Breast epithelium (tissue), 4 donors: ENCODE measurements around the gene RGS7. TPM values are rescaled to one million over a fixed set of nuclear protein-coding genes. Genes with fewer than 3 reads are reported as not detected.

Experiments used
- DNase-seq, 2 donors: peaks; one replicate each; pipeline ENCODE4 v3.0.0-alpha.2; 2019; ENCODE audit warnings: low spot score in 2 of 2
- H3K27ac ChIP-seq, 2 donors: fragments of 200-600 bp; sonication (generic) in 1 of 2; one replicate each; pipeline ENCODE4 v1.5.1; 2016 to 2019; ENCODE audit warnings: mild to moderate bottlenecking in 1 of 2
- H3K27me3 ChIP-seq, 2 donors: fragments of 200-600 bp; sonication (generic) in 1 of 2; one replicate each; pipeline versions ENCODE4 v1.5.1 to v1.6.0; 2017 to 2019; ENCODE audit warnings: control low read depth in 1 of 2, mild to moderate bottlenecking in 1 of 2
- H3K36me3 ChIP-seq: fragments of 200-600 bp; one replicate; pipeline ENCODE4 v1.5.1; 2019
- H3K4me1 ChIP-seq, 2 donors: fragments of 200-600 bp; sonication (generic); one replicate each; pipeline ENCODE4 v1.5.1; 2016 to 2019; ENCODE audit warnings: control low read depth in 1 of 2
- H3K4me3 ChIP-seq, 3 donors: fragments of 200-600 bp; sonication (generic); 1 replicate in 2 of 3; 2 replicates in 1 of 3; pipeline ENCODE4 v1.5.1; 2016 to 2019; ENCODE audit warnings: mild to moderate bottlenecking in 3 of 3, moderate library complexity in 2 of 3
- H3K9me3 ChIP-seq, 2 donors: fragments of 200-600 bp; sonication (generic) in 1 of 2; one replicate each; pipeline ENCODE4 v1.5.1; 2016 to 2019; ENCODE audit warnings: control low read depth in 1 of 2
- POLR2A ChIP-seq: fragments of 450-650 bp; IDR thresholded peaks from one replicate; pipeline ENCODE4 v1.6.1; 2016; ENCODE audit warnings: antibody characterized with exemption, mild to moderate bottlenecking, moderate library complexity
- POLR2AphosphoS5 ChIP-seq, 3 donors: sonication (generic); formaldehyde crosslinking; IDR thresholded peaks; one replicate each; pipeline ENCODE4 v1.6.1; 2017; ENCODE audit warnings: antibody characterized with exemption in 3 of 3
- intact Hi-C: fragments of 100-400 bp; cut with DNase I; formaldehyde crosslinking; loops from one replicate; pipeline ENCODE4 v1.15.1; 2023; ENCODE audit warnings: low total_unique reads
- total RNA-seq, 3 donors: library from RNA; depleted of rRNA; stranded (reverse); fragments of >200 nt; gene quantifications; one replicate each; pipeline ENCODE4 v1.1.0, GENCODE V29; 2016
- TF ChIP-seq, protein P1 (sequence below), 3 donors: fragments of 450-650 bp; IDR thresholded peaks; one replicate each; pipeline ENCODE4 v1.5.1; 2016 to 2017; ENCODE audit warnings: antibody characterized with exemption in 3 of 3, mild to moderate bottlenecking in 3 of 3, moderate library complexity in 3 of 3

The RGS7 gene
- total RNA-seq, 3 donors from 2014 or later, result 0.16 TPM; not detected in 2

DNA sequence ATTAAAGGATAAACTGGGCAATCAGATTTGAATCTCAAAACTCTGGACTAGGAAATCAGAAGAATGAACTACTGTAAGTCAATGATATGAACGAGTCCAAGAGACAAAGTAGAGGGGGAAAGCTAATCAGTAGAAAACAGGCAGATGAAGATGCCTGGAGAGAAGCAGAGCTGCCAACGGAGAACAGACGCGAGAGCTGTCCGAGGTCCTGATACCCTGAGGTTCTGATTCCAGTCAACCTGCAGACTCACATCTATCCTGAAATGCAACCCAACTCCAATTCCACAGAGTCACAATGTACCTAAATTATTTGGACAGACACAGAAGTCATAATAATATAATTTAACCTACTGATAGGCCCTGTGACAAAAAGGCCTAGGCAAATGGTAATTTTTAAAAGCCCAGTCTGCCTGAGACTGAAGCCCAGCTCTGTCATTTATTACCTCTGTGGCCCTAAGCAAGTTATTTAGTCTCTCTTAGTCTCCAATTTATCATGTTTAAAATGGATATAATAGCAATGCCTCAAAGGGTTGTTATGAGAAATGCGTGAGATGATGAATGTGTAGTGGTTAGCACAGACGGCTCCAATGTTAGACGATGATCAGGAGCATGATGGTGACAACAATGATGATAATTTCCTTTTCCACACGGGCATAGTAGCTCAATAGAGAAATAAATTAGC, 33.4 kb downstream of the RGS7 start:
- no peak overlapping the region for H3K4me3 ChIP-seq
- H3K36me3 ChIP-seq, result no peaks in the 10 kb centered on the region
- H3K27me3 ChIP-seq, result no peaks in the 10 kb centered on the region
- no peak overlapping the region for H3K27ac ChIP-seq
- H3K4me1 ChIP-seq, result no peaks in the 10 kb centered on the region
- intact Hi-C loops, result no loop called here
- no peaks in the 10 kb centered on the region for H3K9me3 ChIP-seq
- DNase-seq, result no peak
- TF ChIP-seq POLR2AphosphoS5 (IDR thresholded peaks at IDR 0.05), result no peak
- TF ChIP-seq, protein P1, sequence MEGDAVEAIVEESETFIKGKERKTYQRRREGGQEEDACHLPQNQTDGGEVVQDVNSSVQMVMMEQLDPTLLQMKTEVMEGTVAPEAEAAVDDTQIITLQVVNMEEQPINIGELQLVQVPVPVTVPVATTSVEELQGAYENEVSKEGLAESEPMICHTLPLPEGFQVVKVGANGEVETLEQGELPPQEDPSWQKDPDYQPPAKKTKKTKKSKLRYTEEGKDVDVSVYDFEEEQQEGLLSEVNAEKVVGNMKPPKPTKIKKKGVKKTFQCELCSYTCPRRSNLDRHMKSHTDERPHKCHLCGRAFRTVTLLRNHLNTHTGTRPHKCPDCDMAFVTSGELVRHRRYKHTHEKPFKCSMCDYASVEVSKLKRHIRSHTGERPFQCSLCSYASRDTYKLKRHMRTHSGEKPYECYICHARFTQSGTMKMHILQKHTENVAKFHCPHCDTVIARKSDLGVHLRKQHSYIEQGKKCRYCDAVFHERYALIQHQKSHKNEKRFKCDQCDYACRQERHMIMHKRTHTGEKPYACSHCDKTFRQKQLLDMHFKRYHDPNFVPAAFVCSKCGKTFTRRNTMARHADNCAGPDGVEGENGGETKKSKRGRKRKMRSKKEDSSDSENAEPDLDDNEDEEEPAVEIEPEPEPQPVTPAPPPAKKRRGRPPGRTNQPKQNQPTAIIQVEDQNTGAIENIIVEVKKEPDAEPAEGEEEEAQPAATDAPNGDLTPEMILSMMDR (IDR thresholded peaks at IDR 0.05), result no peak
- no peak for TF ChIP-seq POLR2A

DNA sequence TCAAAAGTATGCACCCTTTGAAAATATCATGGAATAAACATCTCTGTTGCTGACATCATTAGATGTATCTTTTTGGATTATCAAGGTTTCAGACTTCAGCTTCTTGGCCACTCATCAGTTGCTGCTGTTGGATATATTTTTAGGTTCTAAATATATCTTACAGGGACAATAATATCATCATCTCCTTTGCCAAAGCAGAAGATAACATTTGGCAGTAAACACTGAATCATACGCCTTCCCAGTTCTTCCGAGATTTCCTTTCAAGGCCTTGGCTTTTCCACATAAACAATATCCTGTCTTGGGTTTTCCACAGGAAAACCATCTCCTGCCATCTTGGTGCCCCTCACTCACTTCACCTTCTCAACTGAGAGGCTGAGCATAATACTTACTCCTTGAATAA, 39.3 kb downstream of the RGS7 start:
- Histone ChIP-seq H3K4me1 (no peaks in the 10 kb centered on the region), H3K9me3 (no peaks in the 10 kb centered on the region), H3K27me3 (no peaks in the 10 kb centered on the region), H3K27ac (no peak overlapping the region), H3K4me3 (no peak overlapping the region), H3K36me3 (no peaks in the 10 kb centered on the region)
- TF ChIP-seq POLR2A (no peak), POLR2AphosphoS5 (IDR thresholded peaks at IDR 0.05) (no peak)
- TF ChIP-seq, protein P1 (IDR thresholded peaks at IDR 0.05), result no peak
- DNase-seq, result no peak
- intact Hi-C loops, result no loop called here

DNA sequence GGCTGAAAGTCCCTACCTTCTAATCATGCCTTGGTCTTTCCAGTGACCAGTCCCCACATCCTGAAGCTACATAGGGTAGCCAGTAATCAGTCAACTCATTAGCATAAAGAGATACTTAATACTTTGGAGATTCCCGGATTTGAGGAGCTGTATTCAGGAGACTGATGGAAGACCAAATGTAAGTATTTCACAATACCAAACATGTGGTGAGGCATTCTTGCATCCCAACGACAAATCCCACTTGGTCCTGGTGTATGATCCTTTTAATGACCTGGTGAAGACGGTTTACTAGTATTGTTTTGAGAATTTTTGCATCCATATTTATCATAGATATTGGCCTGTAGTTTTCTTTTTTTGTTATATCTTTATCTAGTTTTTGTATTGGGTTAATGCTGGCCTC, 40.6 kb downstream of the RGS7 start:
- intact Hi-C loops, result no loop called here
- Histone ChIP-seq H3K4me1 (no peaks in the 10 kb centered on the region), H3K27ac (no peak overlapping the region), H3K27me3 (no peaks in the 10 kb centered on the region), H3K4me3 (no peak overlapping the region), H3K9me3 (no peaks in the 10 kb centered on the region), H3K36me3 (no peaks in the 10 kb centered on the region)
- no peak for TF ChIP-seq POLR2AphosphoS5 (IDR thresholded peaks at IDR 0.05)
- TF ChIP-seq, protein P1 (IDR thresholded peaks at IDR 0.05), result no peak
- TF ChIP-seq POLR2A, result no peak
- DNase-seq, result no peak

DNA sequence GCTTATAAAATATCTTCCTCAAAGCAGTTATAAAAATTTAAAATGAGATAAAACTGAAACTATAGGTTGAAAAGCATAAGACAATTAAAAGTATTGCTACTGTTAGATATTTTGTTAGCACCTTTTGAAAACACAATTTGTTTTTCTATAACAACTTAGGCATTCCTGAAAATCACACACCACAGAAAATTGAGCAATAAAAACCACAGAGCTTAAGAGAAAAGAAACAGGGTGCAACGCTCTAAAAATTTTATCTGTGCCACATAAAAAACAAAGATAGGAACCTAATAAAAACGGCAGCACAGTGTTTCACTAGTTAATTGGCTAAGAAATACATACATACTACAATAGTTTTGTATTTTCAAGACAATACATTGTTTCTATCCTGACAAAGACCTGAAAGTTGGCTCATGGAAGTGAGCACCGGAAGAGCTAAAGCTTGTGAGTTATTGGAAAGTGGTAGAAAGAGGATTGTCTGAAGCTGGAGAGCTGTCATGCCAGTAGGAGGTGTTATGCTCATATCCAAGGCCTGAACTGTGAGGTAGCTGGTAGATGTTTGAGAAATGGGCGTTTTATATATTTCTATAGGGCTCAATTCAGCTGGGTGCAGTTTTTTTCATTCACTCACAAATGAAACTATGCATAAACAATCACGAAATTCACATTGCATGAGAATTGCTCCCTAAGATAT, 45.8 kb downstream of the RGS7 start:
- DNase-seq, result no peak
- Histone ChIP-seq H3K4me1 (no peaks in the 10 kb centered on the region), H3K36me3 (no peaks in the 10 kb centered on the region), H3K9me3 (no peaks in the 10 kb centered on the region), H3K27ac (no peak overlapping the region), H3K27me3 (no peaks in the 10 kb centered on the region), H3K4me3 (no peak overlapping the region)
- intact Hi-C loops, result no loop called here
- TF ChIP-seq, protein P1 (IDR thresholded peaks at IDR 0.05), result no peak
- TF ChIP-seq POLR2AphosphoS5 (IDR thresholded peaks at IDR 0.05) (no peak), POLR2A (no peak)

DNA sequence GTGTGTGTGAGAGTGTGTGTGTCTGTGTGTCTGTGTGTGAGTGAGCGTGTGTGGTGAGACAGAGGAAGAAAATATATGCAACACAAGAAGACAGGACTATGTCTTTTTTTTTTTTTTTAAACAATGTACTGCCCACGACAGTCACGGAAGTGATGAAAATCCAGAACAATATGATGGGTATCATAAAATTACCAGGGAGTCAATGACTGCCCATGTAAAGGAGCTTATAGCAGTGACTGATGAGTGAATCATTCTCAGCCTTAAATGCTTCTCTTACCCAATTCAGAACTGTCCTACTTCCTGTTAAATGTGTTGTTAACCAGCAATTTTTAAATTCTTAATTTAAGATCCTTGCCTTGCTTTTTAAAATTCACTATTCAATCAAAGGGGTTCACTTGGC, 46.6 kb downstream of the RGS7 start:
- DNase-seq, result no peak
- Histone ChIP-seq H3K4me3 (no peak overlapping the region), H3K36me3 (no peaks in the 10 kb centered on the region), H3K27ac (no peak overlapping the region), H3K9me3 (no peaks in the 10 kb centered on the region), H3K4me1 (no peaks in the 10 kb centered on the region), H3K27me3 (no peaks in the 10 kb centered on the region)
- intact Hi-C loops, result no loop called here
- no peak for TF ChIP-seq POLR2A
- no peak for TF ChIP-seq POLR2AphosphoS5 (IDR thresholded peaks at IDR 0.05)
- TF ChIP-seq, protein P1 (IDR thresholded peaks at IDR 0.05), result no peak
